Neural progenitor cell (in vitro differentiated cells): ENCODE measurements around the gene NXNL1. TPM values are rescaled to one million over a fixed set of nuclear protein-coding genes. Genes with fewer than 3 reads are reported as not detected.

Source experiments
- DNase-seq: peaks from one replicate; pipeline ENCODE4 v3.0.0-alpha.2; 2016; ENCODE audit warnings: low spot score
- H2AFZ ChIP-seq: fragments of 200-600 bp; sonication (generic); replicated peaks from 2 replicates; pipeline ENCODE4 v1.6.1; 2016; ENCODE audit warnings: antibody characterized with exemption
- H3F3A ChIP-seq: fragments of 200-600 bp; sonication (generic); 2 replicates; pipeline ENCODE4 v1.6.1; 2016; ENCODE audit warnings: antibody characterized with exemption, low read depth
- H3K27ac ChIP-seq: fragments of 200-600 bp; sonication (generic); 2 replicates; pipeline ENCODE4 v1.5.1; 2016; ENCODE audit warnings: mild to moderate bottlenecking
- H3K27me3 ChIP-seq: fragments of 200-600 bp; sonication (generic); 2 replicates; pipeline ENCODE4 v1.6.1; 2016; ENCODE audit warnings: mild to moderate bottlenecking, moderate library complexity
- H3K36me3 ChIP-seq: fragments of 200-600 bp; sonication (generic); 2 replicates; pipeline ENCODE4 v1.5.1; 2016
- H3K4me1 ChIP-seq: fragments of 200-600 bp; sonication (generic); 2 replicates; pipeline ENCODE4 v1.6.1; 2016; ENCODE audit warnings: mixed run types
- H3K4me2 ChIP-seq: fragments of 200-600 bp; sonication (generic); 2 replicates; pipeline ENCODE4 v1.6.1; 2016
- H3K4me3 ChIP-seq: fragments of 200-600 bp; sonication (generic); 2 replicates; pipeline ENCODE4 v1.5.1; 2016
- H3K79me2 ChIP-seq: fragments of 200-600 bp; sonication (generic); 2 replicates; pipeline ENCODE4 v1.6.1; 2016; ENCODE audit warnings: low read depth
- H3K9ac ChIP-seq: fragments of 200-600 bp; sonication (generic); 2 replicates; pipeline ENCODE4 v1.6.1; 2016
- H3K9me3 ChIP-seq: fragments of 200-600 bp; sonication (generic); 2 replicates; pipeline ENCODE4 v1.5.1; 2016; ENCODE audit warnings: low read depth
- H4K20me1 ChIP-seq: fragments of 200-600 bp; sonication (generic); 2 replicates; pipeline ENCODE4 v1.6.1; 2016; ENCODE audit warnings: low read depth
- H3K27ac Mint-ChIP-seq: 3 replicates; pipeline ENCODE4 v1.8.0; 2021; ENCODE audit warnings: mixed read lengths
- H3K27me3 Mint-ChIP-seq: 2 replicates; pipeline ENCODE4 v1.8.0; 2022; ENCODE audit warnings: low read depth, mild to moderate bottlenecking, inconsistent platforms, moderate library complexity, mixed read lengths; ENCODE audit not compliant: insufficient read depth
- H3K36me3 Mint-ChIP-seq: 3 replicates; pipeline ENCODE4 v1.8.0; 2021; ENCODE audit warnings: mixed read lengths
- H3K4me1 Mint-ChIP-seq: 3 replicates; pipeline ENCODE4 v1.8.0; 2021; ENCODE audit warnings: mixed read lengths
- H3K4me3 Mint-ChIP-seq: 3 replicates; pipeline ENCODE4 v1.8.0; 2021; ENCODE audit warnings: mild to moderate bottlenecking, moderate library complexity, mixed read lengths
- H3K9me3 Mint-ChIP-seq: 3 replicates; pipeline ENCODE4 v1.8.0; 2020; ENCODE audit warnings: mixed read lengths
- CTCF ChIP-seq: fragments of 200-600 bp; sonication (generic); IDR thresholded peaks from 2 replicates; pipeline ENCODE4 v1.5.1; 2017; ENCODE audit warnings: antibody characterized with exemption, mild to moderate bottlenecking
- EZH2 ChIP-seq: fragments of 200-600 bp; sonication (generic); IDR thresholded peaks from 2 replicates; pipeline ENCODE4 v1.6.1; 2017; ENCODE audit warnings: antibody characterized with exemption, mild to moderate bottlenecking, moderate library complexity
- EZH2phosphoT487 ChIP-seq: fragments of 200-600 bp; sonication (generic); IDR thresholded peaks from 2 replicates; pipeline ENCODE4 v1.6.1; 2017; ENCODE audit warnings: antibody characterized with exemption
- total RNA-seq: library from RNA; depleted of rRNA; stranded (reverse); fragments of >200 nt; gene quantifications from 2 replicates; pipeline ENCODE4 v1.2.3, GENCODE V29; 2015; ENCODE audit warnings: low replicate concordance

Gene NXNL1
- total RNA-seq, 1 donor from 2014 or later = not detected

- DNase-seq = no peak
- H2AFZ ChIP-seq = no peak overlapping the region
- no peak overlapping the region for H3K27ac Mint-ChIP-seq
- no peaks in the 10 kb centered on the region for H4K20me1 ChIP-seq
- no peaks in the 10 kb centered on the region for H3K36me3 ChIP-seq
- H3F3A ChIP-seq = peaks cover 31% of the 10 kb centered on the region
- peaks cover 6% of the 10 kb centered on the region for H3K4me1 ChIP-seq
- H3K4me2 ChIP-seq = no peak overlapping the region
- peaks cover 4% of the 10 kb centered on the region for H3K9me3 Mint-ChIP-seq
- H3K4me3 Mint-ChIP-seq = no peak overlapping the region
- H3K27me3 ChIP-seq = peaks cover 68% of the 10 kb centered on the region
- H3K9ac ChIP-seq = no peak overlapping the region
- H3K4me3 ChIP-seq = no peak overlapping the region
- peaks cover 25% of the 10 kb centered on the region for H3K4me1 Mint-ChIP-seq
- H3K79me2 ChIP-seq = no peaks in the 10 kb centered on the region
- no peak for TF ChIP-seq CTCF
- TF ChIP-seq EZH2phosphoT487 = no peak
- no peak for TF ChIP-seq EZH2
- H3K27me3 Mint-ChIP-seq = peaks cover 37% of the 10 kb centered on the region
- H3K27ac ChIP-seq = no peak overlapping the region
- no peaks in the 10 kb centered on the region for H3K36me3 Mint-ChIP-seq
- no peaks in the 10 kb centered on the region for H3K9me3 ChIP-seq
Measured at GRCh38 chr19:17451820-17452219, 8.9 kb downstream of the NXNL1 start.

DNA sequence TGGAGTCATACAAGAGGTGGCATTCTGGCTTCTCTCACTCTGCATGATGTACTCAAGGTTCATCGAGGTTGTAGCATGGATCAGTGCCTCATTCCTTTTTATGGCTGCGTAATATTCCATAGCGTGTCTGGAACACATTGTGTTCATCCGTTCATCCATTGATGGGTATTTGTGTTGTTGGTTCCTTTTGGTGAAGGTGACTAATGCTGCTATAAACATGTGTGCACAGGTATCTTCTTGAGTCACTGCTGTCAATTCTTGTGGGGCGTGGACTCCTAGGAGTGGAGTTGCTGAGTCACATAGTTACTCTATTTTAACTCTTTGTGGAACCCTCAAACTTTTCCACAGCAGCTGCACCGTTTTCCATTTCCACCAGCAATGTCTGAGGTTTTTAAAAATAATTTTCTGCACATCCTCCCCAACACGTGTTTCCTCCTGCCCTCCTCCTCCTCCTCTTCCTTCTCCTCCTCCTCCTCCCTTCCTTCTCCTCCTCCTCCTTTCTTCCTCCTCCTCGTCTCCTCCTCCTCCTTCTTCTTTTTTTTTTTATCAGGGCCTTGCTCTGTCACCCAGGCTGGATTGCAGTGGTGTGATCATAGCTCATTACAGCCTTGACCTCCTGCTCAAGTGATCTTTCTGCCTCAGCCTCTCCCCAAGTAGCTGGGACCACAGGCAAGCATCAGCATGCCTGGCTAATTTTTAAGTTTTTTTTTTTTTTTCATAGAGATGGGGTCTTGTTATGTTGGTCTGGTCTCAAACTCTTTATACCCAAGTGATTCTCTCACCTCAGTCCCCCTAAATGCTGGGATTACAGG is 10.3 kb downstream of the NXNL1 start:
- Histone ChIP-seq H3K4me3 (no peak overlapping the region), H3K36me3 (no peaks in the 10 kb centered on the region), H4K20me1 (no peaks in the 10 kb centered on the region), H3K4me2 (no peak overlapping the region), H3K27me3 (peaks cover 67% of the 10 kb centered on the region), H3K9me3 (no peaks in the 10 kb centered on the region), H3K4me1 (peaks cover 6% of the 10 kb centered on the region), H3K79me2 (no peaks in the 10 kb centered on the region), H3K9ac (no peak overlapping the region), H3K27ac (no peak overlapping the region), H2AFZ (no peak overlapping the region), H3F3A (peaks cover 26% of the 10 kb centered on the region)
- Mint-ChIP-seq H3K27me3 (peaks cover 32% of the 10 kb centered on the region), H3K9me3 (peaks cover 4% of the 10 kb centered on the region), H3K27ac (no peak overlapping the region), H3K4me1 (peaks cover 25% of the 10 kb centered on the region), H3K36me3 (no peaks in the 10 kb centered on the region), H3K4me3 (peak overlapping the region; percentile 33)
- no peak for DNase-seq
- TF ChIP-seq EZH2phosphoT487 (no peak), EZH2 (no peak), CTCF (no peak)

- no peak within 1 kb of the TSS for H3K27ac Mint-ChIP-seq
- peak within 1 kb of the TSS; percentile 78 for H3K4me3 Mint-ChIP-seq
- peaks cover 47% of the 10 kb centered on the region for H3K27me3 ChIP-seq
- no peak within 1 kb of the TSS for H3K9ac ChIP-seq
- no peaks in the 10 kb centered on the region for H3K36me3 Mint-ChIP-seq
- peak within 1 kb of the TSS; percentile 61 for H2AFZ ChIP-seq
- H3K27ac ChIP-seq = no peak within 1 kb of the TSS
- peak; percentile 83 for DNase-seq
- no peaks in the 10 kb centered on the region for H3K4me1 ChIP-seq
- peaks cover 17% of the 10 kb centered on the region for H3K27me3 Mint-ChIP-seq
- H3K9me3 Mint-ChIP-seq = peaks cover 4% of the 10 kb centered on the region
- H4K20me1 ChIP-seq = no peaks in the 10 kb centered on the region
- no peaks in the 10 kb centered on the region for H3K9me3 ChIP-seq
- H3K4me1 Mint-ChIP-seq = peaks cover 10% of the 10 kb centered on the region
- peaks cover 18% of the 10 kb centered on the region for H3F3A ChIP-seq
- H3K4me2 ChIP-seq = peak within 1 kb of the TSS; percentile 91
- no peaks in the 10 kb centered on the region for H3K36me3 ChIP-seq
- no peaks in the 10 kb centered on the region for H3K79me2 ChIP-seq
- peak within 1 kb of the TSS; percentile 60 for H3K4me3 ChIP-seq
- TF ChIP-seq EZH2 (peak; percentile 42), EZH2phosphoT487 (no peak), CTCF (peak; percentile 74)
Measured at GRCh38 chr19:17448131-17448967, 12.4 kb downstream of the NXNL1 start, which contains the start of gene TMEM221. TSS of gene TMEM221 (minus strand) at chr19:17448668. CDS start at chr19:17448462, 206 bp downstream.
